ENCODE results near the gene ZFP62. TPM values are rescaled to one million over a fixed set of nuclear protein-coding genes. Genes with fewer than 3 reads are reported as not detected.
"Not testable (repeated sequence)": the region's sequence is repeated elsewhere in the genome, so short reads cannot be mapped to it uniquely, and the experiment has no call there.

Gene ZFP62
- total RNA-seq, 1 donor from 2014 or later: 27.0 TPM

GRCh38 chr5:180889381-180889780, 28.3 kb upstream of the ZFP62 start:
- Mint-ChIP-seq H3K36me3 (ENCODE audit: unreplicated experiment) (peaks cover 12% of the 10 kb centered on the region), H3K27ac (ENCODE audit: unreplicated experiment) (no peak overlapping the region), H3K27me3 (ENCODE audit: unreplicated experiment) (no peaks in the 10 kb centered on the region), H3K4me1 (ENCODE audit: low read depth, unreplicated experiment) (no peaks in the 10 kb centered on the region), H3K9me3 (ENCODE audit: unreplicated experiment) (peaks cover 9% of the 10 kb centered on the region), H3K4me3 (ENCODE audit: unreplicated experiment) (no peak overlapping the region)
- no peak for TF ChIP-seq CTCF (IDR thresholded peaks at IDR 0.05; ENCODE audit: partially characterized antibody, unreplicated experiment)
- no peak for DNase-seq

- H3K36me3 Mint-ChIP-seq (ENCODE audit: unreplicated experiment); H3K4me1 Mint-ChIP-seq (ENCODE audit: low read depth, unreplicated experiment); H3K27me3 Mint-ChIP-seq (ENCODE audit: unreplicated experiment); H3K4me3 Mint-ChIP-seq (ENCODE audit: unreplicated experiment); DNase-seq; H3K27ac Mint-ChIP-seq (ENCODE audit: unreplicated experiment); H3K9me3 Mint-ChIP-seq (ENCODE audit: unreplicated experiment): not testable (repeated sequence)
Measured at GRCh38 chr5:180885845-180886529, 24.9 kb upstream of the ZFP62 start.

GRCh38 chr5:180875860-180876426, 14.9 kb upstream of the ZFP62 start:
- Mint-ChIP-seq H3K27ac (ENCODE audit: unreplicated experiment) (no peak overlapping the region), H3K27me3 (ENCODE audit: unreplicated experiment) (peaks cover under 1% of the 10 kb centered on the region), H3K36me3 (ENCODE audit: unreplicated experiment) (no peaks in the 10 kb centered on the region), H3K4me3 (ENCODE audit: unreplicated experiment) (no peak overlapping the region), H3K9me3 (ENCODE audit: unreplicated experiment) (no peaks in the 10 kb centered on the region), H3K4me1 (ENCODE audit: low read depth, unreplicated experiment) (peaks cover 1% of the 10 kb centered on the region)
- no peak for DNase-seq
- no peak for TF ChIP-seq CTCF (IDR thresholded peaks at IDR 0.05; ENCODE audit: partially characterized antibody, unreplicated experiment)

- peak overlapping the region; percentile 8 for H3K27ac Mint-ChIP-seq (ENCODE audit: unreplicated experiment)
- peaks cover 1% of the 10 kb centered on the region for H3K4me1 Mint-ChIP-seq (ENCODE audit: low read depth, unreplicated experiment)
- H3K4me3 Mint-ChIP-seq (ENCODE audit: unreplicated experiment): no peak overlapping the region
- no peak for TF ChIP-seq CTCF (IDR thresholded peaks at IDR 0.05; ENCODE audit: partially characterized antibody, unreplicated experiment)
- no peak for DNase-seq
- no peaks in the 10 kb centered on the region for H3K27me3 Mint-ChIP-seq (ENCODE audit: unreplicated experiment)
- no peaks in the 10 kb centered on the region for H3K36me3 Mint-ChIP-seq (ENCODE audit: unreplicated experiment)
- no peaks in the 10 kb centered on the region for H3K9me3 Mint-ChIP-seq (ENCODE audit: unreplicated experiment)
Measured at GRCh38 chr5:180874804-180875582, 13.9 kb upstream of the ZFP62 start.

GRCh38 chr5:180873615-180874520, 12.8 kb upstream of the ZFP62 start:
- Mint-ChIP-seq H3K4me3 (ENCODE audit: unreplicated experiment) (no peak overlapping the region), H3K36me3 (ENCODE audit: unreplicated experiment) (no peaks in the 10 kb centered on the region), H3K9me3 (ENCODE audit: unreplicated experiment) (no peaks in the 10 kb centered on the region), H3K27ac (ENCODE audit: unreplicated experiment) (no peak overlapping the region), H3K4me1 (ENCODE audit: low read depth, unreplicated experiment) (peaks cover 1% of the 10 kb centered on the region), H3K27me3 (ENCODE audit: unreplicated experiment) (no peaks in the 10 kb centered on the region)
- no peak for TF ChIP-seq CTCF (IDR thresholded peaks at IDR 0.05; ENCODE audit: partially characterized antibody, unreplicated experiment)
- no peak for DNase-seq

Measured in glutamatergic neuron (in vitro differentiated cells).